GM23248 (cell line): Measurements from ENCODE around the gene SEMA4G.

Experiments used
- EZH2 ChIP-seq: fragments of 200-600 bp; sonication (generic); IDR thresholded peaks from 2 replicates; pipeline ENCODE4 v1.6.1; 2018; ENCODE audit warnings: antibody characterized with exemption, mild to moderate bottlenecking; ENCODE audit not compliant: insufficient read depth, poor library complexity, severe bottlenecking
- EZH2phosphoT487 ChIP-seq: fragments of 200-600 bp; sonication (generic); IDR thresholded peaks from 2 replicates; pipeline ENCODE4 v1.6.1; 2018; ENCODE audit warnings: antibody characterized with exemption, moderate library complexity, mild to moderate bottlenecking, low read depth; ENCODE audit not compliant: insufficient read depth

DNA sequence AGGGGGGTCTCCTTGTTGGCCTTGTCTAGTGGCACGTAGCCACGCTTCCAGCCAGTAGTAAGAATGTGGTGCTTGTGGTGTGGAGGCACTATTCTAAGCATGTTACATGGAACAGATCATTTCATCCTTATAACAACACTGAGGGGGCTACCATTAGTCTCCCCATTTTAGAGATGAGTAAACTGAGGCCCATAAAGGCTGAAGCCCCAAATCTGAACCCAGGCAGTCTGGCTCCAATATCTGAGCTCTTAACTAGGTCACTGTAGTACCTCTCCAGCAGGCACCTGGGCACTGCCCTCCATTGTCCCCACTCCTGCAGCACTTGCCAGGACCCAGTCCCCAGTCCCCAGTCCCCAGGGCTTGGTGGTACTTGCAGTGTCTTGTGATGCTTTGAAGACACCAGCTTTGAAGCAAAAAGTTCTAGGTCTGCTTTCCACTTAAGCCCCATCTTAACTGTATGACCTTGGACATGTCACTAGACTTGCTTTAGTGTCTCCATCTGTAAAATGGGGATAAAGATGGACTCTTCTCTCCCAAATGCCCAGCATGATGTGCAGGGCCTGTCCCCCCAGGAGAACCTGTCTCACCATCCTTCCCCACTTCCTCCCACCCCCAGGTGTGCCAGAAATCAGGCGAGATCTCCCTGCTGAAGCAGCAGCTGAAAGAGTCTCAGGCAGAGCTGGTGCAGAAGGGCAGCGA is 36.7 kb downstream of the SEMA4G start:
- no peak for TF ChIP-seq EZH2
- no peak for TF ChIP-seq EZH2phosphoT487
